Activated T-helper 9 cell treated with anti-CD3 and anti-CD28 coated beads, Interleukin-2, amount 50 U/mL, for 16 hours (primary cell): ENCODE results near the gene PCSK4.
A peak's percentile ranks its signal among the peaks of the same experiment; 100 is the strongest.
"Not testable (repeated sequence)": the region's sequence is repeated elsewhere in the genome, so short reads cannot be mapped to it uniquely, and the experiment has no call there.

Experiments
- DNase-seq: peaks from one replicate; pipeline ENCODE4 v3.0.0-alpha.2; 2020; ENCODE audit warnings: low read depth

Gene PCSK4

DNA sequence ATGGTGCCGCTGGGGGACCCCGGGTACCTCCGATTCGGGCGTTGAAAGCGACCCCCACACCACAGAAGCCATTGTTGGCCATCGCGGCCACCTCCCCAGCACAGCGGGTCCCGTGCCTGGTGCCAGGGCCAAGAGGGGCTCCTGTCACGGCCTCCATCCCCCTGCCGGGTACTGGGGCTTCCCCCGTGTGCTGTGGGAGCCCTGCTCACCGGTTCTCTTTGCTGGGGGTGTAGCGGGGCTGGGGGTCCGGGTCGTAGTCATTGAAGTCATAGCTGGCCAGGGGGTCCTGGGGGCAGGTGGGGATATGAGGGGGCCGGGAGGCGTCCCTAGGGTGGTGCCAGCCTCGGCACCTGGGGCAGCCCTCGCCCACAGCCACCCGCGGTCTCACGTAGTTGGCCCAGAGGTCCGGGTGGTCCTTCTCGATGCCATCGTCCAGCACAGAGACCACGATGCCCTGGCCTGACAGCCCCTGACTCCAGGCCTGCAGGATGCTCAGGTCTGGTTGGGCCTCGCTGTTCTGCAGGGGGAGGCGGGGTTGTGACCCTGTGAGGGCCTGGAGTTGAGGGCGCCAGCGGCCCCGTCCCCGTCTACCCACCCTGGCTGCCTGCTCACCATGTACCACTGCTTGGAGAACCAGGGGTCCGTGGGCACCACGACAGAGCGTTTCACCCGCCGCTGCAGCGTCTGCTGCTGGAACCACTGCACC, 2.4 kb downstream of the PCSK4 start:
- no peak for DNase-seq

DNA sequence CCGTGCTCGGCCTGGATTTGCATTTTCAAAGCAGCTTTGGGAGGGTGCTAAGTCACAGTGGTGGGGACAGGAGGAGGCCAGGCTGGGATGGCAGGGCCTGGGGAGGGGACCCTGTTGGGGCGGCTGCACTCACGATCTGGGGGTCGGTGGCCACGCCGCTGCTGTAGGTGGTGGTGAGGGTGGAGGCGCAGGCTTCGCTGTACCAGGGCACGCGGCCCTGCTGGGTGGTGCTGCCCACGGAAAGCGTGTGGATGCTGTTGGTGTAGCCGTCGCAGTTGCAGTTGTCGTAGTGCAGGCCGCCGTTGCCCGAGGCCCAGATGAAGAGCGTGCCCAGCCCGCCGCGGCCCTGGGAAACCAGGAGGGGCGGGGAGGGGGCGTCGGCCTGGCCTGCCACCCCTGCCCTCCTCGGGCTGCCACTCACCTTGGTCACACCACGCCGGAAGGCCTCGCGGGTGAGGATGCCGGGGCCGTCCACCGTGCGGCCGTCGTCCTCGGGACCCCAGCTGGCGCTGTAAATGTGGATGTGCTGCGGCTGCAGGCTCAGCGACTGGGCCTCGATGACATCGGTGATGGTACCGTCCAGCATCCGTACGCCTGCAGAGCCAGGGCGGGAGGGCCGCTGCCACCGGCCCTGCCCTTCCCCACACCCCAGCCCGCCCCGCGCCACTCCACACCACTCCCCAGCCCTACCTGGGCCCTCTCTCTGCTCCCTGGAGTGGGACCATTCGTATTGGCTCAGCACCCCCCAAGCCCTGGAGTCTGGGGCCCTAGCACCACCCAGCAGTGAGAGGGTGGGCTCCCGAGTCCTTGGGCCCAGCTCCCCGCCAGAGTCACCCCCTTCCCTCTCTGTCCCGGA, 3.2 kb downstream of the PCSK4 start:
- DNase-seq: no peak

DNA sequence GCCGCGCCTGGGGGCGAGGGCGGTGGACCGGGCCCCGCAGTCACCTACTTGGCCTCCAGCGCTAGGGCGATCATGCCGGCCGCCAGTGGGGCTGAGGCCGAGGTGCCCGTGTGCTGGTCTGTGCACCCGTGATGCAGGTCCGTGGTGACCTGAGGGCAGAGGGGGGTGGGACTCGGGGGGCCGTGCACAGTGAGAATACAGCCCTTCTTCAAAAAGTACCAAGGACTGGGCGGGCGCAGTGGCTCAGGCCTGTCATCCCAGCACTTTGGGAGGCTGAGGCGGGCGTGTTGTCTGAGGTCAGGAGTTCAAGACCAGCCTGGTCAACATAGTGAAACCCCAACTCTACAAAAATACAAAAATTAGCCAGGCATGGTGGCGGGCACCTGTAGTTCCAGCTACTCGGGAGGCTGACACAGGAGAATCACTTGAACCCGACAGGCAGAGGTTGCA, 6.1 kb downstream of the PCSK4 start:
- no peak for DNase-seq

DNA sequence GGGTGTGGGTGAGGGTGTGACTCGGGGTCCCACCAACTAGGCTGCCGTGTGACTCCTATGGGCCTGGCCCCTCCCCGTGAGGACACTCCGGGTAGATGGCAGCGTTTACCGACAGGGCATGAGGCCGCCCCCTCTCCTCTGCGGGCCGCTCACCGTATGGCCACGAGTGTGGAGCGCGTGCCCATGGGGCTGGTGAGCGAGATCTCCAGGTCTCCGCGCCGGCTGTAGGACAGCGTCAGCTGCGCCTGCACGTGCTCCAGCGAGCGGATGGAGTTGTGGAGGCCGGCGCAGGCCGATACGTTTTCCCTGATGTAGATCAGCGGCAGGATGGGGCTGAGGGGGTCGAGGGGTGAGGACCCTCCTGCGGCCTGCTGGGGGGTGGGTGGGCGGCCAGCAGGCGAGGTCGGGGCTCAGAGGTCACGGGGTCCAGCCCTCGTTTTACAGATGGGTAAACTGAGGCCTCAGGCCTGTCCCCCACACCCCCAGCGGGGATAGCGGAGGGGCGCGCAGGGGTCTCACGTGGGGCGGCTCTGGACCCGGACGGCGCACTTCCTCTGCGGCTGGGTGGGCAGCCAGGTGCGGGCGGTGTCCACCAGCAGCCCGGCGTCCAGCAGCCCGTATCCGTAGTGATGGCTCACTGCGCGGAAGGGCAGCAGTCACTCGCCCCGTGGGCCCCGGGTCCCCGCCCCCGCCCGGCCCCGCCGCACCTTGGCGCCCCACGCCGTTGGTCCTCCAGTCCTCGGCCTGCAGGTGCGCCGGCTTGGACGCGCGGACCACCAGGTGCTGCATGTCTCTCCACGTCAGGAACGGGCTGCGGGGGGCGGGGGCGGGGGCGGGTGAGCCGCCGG, 6.8 kb downstream of the PCSK4 start:
- DNase-seq: no peak

DNA sequence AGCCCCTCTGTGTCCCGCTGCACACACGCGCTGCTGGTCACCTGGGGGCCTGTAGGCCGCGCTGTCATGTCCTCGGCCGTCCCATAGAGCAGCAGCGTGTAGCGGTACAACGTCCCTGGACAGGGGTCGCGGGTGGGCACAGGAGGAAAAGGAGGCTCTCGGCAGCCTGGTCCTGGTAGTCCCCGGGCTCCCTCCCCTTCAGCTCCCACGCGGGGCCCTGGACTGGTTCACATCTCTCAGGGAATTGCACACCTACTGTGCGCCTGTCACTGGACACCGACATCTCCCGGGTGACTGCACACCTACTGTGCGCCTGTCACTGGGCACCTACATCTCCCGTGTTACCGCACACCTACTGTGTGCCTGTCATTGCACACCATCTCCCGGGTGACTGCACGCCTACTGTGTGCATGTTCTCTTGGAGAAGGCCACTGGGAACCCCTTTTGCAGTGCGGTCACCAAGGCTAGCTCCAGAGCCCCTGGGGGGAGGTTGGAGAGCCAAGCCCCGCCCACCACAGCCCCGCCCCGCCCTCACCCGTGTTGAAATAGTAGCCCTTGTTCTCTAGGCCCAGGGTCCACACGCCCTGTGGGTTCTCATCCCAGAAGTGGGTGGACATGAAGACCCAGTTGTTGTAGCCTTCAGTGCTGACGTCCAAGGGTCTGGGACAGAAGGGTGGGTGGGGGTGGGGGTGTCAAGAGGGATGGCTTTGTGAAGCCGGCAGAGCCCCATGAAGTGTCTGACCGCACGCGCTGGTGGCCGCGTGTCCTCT, 7.6 kb downstream of the PCSK4 start:
- no peak for DNase-seq

DNA sequence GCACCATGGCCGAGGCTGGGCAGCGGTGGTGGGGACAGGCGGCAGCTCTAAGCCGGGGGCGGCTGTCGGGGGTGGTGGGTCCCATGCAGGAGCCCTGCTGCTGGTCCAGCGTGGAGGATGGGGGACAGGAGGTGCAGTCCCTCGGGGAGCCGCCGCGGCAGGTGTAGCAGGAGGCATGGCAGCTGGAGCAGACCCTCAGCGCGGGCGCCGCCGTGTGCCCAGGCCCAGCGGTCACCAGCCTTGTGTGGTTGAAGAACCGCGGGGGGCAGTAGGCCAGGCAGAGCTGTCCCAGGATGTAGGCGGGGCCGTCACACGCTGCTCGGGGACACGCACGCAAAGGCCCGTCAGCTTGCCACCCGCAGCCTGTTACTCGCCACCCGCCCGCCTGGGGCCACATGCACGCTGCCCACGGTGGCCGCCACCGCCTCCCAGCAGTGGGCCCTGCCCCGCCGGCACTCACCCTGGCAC, 8.2 kb downstream of the PCSK4 start:
- DNase-seq: no peak

DNA sequence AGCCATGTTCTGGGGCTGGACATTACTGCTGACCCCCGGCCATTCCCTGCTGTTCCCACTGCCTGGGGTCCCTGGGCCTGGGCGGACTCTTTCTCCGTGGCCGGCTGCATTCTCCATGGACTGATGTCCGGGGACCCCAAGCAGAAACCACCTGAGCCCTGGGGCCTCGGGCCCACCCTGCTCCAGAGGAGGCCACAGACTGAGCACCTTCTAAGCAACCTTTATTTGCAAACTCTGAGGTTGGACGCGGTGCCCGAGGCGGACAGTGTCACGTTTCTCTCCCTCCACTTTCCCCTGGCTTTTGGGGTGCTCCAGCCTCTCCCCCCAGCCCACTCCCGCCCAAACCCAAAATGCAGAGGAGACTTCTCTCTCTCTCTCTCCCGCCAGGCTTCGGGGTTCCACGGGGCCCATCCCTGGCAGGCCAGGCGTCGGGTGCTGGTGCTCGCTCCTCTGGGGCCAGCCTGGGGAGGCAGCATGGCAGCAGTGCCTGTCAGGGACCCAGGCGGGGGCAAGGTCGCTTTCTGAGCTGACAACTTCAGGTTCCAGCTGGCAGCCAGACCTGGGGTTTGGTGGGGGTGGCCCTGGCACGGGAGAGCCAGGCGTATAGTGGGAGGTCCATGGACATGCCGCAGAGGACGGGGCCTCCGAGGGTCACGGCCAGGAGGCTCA, 8.8 kb downstream of the PCSK4 start:
- DNase-seq: no peak

DNA sequence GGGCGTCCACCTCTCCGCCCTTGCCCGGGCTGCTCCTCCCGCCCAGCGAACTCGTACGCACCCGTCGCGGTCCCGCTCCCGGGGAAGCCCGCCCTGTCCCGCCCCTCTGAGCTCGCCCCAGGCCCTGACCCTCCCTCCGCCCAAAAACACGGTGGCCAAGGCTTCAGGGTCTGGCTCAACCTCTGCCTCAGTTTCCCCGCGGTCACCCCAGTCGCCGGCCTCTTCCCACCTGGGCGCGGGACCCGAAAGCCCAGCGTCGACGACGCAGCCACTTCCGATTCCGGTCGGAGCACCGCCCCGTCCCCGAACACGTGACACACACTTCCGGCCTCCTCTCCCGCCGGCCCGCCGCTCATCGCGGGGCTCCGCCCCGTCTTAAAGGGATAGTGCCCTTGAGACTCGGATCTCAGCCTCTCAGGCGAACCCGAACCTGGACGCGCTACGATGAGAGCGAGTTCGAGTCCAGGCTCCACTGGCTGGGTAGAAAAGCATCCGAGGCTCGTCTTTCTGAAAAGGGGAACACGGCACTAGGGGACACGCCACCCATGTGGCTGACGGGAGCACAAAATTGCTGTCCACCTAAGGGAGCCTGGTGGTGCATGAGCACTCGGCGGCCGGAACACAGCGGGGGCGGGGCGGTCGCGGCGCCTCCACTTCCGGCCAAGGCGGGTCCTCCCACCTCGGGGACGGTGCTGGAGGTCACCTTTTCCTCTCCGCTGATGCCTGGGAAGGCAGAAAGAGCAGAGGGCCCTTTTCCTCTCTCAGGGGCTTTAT, 11.0 kb downstream of the PCSK4 start, which contains the start of gene C19orf25:
Gene C19orf25, minus strand, starts transcription at position 282 of the 774 bp plus-strand sequence. CDS start 312 bp downstream, outside the sequence.
- peak; percentile 89 for DNase-seq

DNA sequence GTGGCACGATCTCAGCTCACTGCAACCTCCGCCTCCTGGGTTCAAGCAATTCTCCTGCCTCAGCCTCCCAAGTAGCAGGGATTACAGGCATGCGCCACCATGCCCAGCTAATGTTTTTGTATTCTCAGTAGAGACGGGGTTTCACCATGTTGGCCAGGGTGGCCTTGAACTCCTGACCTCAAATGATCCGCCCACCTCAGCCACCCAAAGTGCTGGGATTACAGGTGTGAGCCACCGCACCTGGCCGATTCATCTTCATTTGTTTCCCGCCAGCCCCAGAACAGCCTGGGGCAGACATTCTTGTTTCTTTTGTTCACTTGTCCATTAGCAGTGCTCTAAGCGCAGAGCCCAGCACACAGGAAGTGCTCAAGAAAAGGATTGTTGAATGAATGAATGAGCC, 13.1 kb downstream of the PCSK4 start:
- DNase-seq: not testable (repeated sequence)

DNA sequence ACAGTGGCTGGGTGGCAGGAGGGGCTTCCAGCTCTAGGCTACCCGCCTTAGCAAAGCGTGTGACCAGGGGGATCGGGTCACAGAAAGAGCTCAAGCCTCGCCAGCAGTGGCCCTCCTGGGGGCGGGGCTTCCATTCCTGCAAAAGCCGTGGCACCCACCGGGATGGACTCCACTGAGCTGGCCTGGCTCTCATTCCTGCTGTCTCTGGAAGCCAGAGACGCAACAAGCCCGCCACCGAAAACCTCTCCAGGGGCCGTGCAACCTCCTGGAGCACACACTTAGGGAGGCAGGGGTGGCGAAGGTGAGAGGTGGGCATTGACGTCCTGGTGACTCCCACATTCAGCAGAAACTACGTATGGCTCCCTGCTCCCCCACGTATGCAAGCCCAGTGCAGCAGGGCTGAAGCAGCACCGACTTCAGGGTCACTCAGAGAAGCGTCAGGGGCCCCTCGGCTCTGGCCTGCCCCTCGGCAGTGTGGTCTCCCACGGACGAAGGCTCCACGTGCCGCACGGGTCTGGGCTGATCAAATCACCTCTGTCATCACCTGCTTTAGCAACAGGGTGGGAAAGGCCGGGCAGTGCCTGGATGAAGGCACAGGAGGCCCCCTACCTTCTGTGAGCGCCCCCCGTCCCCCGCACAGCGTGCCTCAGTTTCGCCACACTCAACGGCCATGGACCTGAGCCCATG, 14.3 kb downstream of the PCSK4 start:
- DNase-seq: no peak

DNA sequence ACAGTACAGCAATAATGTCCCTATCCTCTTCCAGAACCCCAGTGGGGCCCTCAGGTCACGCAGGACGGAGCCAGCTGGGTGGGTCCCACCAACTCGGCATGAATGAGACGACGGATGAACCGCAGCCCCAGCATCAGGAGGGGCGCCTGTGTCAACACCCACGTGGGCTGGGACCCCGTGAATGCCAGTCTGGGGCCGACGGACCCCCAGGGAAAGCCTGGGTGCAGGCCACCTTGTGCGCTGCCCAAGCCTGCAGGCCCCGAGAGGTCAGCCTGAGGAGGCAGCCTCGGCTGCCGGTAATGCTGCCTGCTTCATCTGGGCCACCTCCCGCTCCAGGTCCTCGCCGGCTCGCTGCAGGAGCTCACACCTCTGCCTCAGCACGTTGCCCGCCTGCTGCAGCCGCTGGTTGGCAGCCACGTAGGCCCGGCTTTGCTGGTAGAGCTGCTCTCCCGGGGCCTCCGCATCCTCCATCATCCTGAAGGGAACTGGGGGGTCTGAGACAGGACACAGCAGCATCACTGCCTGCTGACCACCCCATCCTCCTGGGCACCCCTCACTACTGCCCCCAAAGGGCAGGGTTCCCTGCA, 15.3 kb downstream of the PCSK4 start:
- DNase-seq: no peak

DNA sequence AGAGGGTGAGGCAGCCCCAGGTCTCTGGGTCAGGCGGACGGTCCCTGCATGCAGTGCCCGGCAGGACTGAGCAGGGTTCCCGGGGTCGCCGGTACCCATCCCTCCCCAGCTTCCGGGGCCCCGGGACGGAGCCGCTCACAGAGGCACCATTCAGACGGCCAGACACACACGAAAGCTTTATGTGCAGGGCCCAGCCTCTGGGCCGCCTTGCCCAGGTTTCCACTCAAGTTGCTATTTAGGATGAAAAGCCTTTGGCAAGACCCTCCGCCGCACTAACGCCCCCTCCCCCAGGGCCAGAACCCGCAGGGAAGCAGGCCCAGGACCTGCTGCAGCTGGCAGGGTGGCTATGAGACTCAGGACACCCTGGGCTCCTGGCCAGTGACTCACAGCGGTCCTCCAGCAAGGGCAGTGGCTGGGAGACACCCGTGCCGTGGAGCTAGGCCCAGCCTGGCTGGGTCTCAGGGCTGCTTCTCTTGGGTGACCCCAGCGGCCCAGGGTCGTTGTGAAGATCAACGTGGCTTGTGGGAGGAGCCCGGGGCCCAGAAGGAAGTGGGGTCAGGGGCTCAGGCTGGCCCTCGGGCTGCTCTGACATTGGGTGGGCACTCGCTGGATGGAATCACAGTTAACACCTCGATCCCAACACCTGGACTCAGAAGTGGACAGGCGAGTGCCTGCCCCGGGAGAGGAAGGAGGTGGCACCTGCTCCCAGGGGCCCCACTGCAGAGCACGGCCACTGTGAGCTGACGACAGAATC, 16.0 kb downstream of the PCSK4 start:
- no peak for DNase-seq

DNA sequence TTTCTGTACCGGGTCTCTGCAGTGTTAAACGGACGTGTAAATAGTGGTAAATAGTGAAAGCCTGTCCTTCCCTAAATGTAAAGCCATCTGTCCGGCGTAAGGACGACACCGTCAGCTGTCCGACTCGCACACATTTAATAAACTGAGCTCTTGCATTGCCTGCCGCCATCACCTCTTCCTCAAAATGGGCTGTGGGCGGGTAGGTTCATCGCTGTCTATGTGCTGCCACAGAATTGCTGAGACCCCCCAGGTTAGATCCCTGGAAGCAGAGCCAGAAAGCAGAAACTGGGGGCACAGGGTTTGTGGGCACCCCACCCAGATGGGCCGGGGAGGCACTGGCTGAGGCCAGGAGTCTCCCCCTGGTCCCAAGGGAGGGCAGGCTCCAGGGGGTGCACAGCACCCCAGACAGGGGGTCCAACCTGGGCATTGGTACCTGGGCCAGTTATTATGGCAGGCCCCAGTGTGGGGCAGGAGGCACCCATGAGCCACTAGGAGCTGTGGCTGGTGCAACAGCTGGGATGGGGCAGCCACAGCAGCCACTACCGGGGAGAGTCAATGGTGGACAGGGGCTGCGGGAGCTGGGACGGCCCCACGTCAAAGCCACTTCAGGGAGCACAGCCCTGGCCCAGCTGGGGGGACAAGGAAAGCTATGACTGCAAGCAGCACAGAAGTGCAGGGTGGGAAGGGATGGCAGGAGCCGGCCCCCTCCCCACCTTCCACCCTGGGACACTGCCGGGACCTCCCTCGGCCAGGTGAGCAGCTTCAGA, 16.9 kb downstream of the PCSK4 start:
- DNase-seq: no peak

DNA sequence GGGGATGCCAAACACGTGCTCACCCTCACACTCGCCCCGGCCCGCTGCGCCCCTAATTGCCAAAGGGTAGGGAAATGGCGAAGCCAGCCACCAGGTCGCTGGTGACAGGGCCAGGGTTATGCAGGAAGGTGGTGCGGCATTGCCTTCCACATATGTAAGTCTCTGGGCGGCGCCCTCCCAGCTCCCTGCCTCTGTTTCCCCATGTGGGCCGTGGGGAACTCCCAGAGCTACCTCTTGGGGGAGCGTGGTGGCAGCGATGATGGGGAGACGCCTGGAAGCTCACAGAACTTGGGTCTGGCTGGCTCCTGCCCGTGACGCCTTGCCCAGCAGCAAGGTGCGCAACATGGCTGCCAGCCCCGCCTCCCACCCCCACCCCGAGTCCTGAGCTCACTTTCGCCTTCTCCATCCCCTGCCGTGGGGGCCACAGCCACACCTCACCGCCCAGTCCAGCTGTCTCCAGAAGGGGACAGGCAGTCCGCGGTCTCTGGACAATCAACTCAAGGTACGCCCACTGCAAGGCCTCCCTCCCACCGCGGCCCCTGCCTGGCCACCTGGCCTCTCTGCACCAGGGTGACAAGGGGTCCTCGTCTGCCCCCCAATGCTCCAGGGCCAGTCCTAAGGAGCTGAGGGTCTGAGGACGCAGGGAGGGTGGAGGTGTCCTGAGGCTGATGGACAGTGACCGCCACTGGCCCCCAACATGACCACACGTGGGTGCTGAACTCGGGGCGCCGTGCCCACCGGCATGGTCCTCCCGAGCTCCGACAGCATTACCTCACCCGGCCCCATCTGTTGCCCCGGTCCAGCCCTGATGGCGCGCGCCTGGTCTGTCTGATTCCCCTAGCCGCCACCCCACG, 17.7 kb downstream of the PCSK4 start:
- no peak for DNase-seq

DNA sequence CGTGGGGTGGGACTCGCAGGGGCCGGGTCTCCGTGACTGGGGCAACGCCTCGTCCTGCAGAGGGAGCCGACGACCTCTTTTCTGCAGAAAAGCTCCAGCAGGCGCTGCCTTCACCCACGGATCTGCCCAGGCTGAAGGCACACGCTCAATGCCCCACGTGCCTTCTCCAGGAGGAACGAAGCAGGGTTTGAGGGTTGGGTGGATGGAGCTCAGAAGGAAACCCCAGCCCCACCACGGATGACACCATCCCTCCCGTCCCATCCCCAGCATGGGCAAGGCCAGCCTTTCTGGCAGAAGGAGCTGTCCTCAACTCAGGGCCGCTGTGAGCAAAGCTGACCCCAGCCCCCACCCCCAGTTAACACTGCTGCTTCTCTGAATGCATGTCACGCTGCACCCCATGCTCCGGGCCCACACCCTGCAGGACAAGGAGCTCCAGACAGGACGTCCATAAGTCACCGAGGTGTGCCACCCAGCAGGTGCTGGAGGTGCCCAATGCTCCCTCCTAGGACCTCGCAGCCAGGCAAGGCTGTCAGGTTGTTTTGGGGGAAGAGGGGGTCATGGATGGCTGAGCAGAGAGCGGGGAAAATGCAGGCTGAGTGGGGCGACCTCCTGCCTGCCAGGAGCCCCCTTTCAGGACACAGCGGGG, 18.5 kb downstream of the PCSK4 start:
- no peak for DNase-seq

DNA sequence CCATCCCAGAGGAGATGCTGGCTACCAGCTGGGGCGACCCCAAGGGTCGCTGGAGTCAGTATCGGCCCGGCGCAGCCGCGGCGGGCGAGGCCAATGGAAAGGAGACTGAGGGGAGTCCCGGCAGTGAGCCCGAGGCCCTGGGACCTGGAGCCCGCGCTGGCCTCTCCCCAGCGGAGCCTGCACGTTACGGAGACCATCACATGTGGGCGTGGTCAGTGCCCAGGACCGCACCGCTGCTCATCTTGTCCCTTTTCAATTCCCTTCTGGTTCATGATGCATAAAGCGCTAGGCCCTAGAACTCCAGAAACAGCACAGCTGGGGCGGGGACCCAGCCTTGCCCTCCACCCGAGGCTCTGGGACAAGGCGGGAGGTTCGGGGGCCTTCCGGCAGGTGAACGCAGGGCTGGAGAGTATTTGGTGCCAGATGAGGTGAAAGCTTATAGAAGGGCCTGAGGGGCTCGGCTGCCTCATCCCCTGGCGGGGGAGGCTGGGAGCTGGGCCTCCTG, 19.1 kb downstream of the PCSK4 start:
- DNase-seq: no peak
